HG03064 (cell line): Measurements from ENCODE around the gene TEP1.
"Not testable (repeated sequence)": the region's sequence is repeated elsewhere in the genome, so short reads cannot be mapped to it uniquely, and the experiment has no call there.

Source experiments
- ATAC-seq: cut with Tn5 transposase; IDR thresholded peaks from one replicate; pipeline ENCODE4 v1.9.1; 2021; ENCODE audit warnings: low read depth; ENCODE audit not compliant: unreplicated experiment

The TEP1 gene

GRCh38 chr14:20397511-20397910, 15.8 kb downstream of the TEP1 start:
- ATAC-seq = no peak

DNA sequence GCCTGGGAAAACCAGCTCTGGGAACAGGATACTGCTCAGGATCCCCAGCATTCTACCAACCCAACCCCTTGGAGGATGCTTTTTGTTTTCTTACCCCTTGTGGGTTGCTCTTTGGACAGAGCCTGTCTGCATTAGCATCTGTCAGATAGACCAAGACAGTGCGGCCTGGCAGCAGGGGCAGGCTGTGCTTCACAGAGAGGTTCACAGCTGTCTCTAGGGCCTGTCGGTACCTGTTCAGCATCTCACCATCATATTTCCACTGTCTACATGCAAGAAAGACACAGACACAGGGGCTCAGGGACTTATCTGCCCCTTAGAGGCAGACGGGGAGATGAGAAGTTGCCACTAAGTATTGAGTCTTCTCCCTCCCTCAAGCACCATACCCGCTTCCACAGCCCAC, 21.8 kb downstream of the TEP1 start:
- no peak for ATAC-seq

DNA sequence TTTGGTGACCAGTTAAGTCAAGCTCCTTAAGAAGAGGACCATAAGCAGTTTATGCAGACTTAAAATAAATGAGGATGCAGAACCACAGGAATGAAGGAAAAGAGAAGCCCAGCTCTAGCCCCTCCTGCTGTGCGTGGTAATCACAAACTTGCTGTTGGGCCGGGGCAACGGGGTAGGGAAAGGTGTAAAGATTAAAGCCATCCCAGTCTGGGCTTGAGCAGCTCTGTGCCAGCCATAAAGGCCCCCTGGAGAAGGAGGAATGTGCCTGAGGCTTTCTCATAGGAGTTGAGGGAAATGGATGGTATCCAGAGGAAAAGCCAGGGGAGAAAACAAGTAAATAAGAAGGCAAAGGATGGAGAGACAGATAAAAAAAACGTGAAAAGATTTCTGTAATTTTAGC, 25.1 kb downstream of the TEP1 start:
- no peak for ATAC-seq

GRCh38 chr14:20387576-20387975, 25.7 kb downstream of the TEP1 start:
- no peak for ATAC-seq

DNA sequence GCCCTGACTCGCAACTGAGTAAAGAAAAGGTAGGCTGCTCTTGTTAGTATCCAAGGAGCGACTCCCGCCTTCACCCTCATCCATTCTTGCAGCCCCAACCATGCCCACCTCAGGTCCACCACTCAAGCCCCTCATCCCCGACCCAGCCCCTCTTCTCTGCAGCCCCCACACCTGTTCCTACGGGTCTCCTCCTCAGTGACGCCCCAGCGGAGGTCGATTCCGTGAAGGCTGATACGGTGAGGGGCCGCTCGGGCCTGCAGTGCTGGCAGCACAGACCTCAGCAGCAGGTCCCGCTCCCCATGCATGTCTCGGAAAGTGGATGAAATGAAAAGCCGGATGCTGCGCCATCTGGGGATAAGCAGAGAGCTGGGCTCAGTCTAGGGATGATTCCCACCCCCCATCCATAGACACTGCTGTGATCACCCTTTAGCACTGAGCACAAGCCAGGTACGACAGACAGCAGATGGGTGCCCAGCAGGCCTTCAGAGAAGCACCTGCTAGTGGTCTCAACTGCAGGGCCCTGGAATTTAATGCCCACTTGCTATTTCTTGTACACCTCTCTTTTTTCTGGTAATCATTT, 26.9 kb downstream of the TEP1 start:
- no peak for ATAC-seq

- ATAC-seq = no peak
Measured at GRCh38 chr14:20384886-20385285, 28.4 kb downstream of the TEP1 start.

- ATAC-seq = no peak
Measured at GRCh38 chr14:20384321-20384720, 29.0 kb downstream of the TEP1 start.

DNA sequence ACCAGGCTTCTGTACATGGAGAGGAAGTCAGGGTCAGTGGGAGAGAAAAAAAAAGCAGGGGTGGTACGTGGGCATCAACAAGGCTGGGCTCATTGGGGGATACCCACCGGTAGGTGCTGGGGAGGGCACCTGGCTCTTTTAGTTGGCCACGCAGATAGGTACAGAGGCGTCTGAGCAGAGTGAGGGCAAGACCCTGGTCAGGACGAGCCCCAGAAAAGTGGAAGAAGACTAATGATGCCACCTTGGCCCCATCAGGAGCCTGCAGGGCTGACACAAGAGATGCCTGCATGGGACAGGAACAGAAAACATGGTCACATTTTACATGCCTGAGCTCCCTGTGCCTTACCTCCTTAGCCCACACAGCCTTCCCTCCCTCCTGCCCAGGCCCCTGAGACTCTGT, 29.7 kb downstream of the TEP1 start:
- ATAC-seq = no peak

DNA sequence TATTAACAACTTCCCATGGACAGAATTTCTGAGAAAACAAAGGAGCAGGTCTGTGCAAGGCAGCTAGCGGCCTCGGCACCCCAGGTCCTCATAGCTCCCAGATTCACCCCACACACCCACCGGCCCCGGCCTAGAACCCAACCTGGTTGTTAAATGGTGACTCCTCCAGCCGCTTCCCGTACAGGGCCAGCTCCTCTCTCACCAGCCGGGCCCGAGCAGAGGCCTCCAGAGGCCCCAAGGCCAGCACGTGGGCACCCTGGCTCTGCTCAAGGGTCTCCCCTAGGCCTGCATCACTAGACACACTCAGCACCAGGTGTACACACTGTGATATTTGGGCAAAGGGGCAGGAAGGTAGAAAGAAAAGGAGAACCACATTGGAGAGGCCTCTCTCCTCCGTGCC, 30.3 kb downstream of the TEP1 start:
- no peak for ATAC-seq

- no peak for ATAC-seq
Measured at GRCh38 chr14:20382526-20382925, 30.8 kb downstream of the TEP1 start.

GRCh38 chr14:20381341-20381740, 32.0 kb downstream of the TEP1 start:
- no peak for ATAC-seq

GRCh38 chr14:20380681-20381080, 32.6 kb downstream of the TEP1 start:
- ATAC-seq = no peak

DNA sequence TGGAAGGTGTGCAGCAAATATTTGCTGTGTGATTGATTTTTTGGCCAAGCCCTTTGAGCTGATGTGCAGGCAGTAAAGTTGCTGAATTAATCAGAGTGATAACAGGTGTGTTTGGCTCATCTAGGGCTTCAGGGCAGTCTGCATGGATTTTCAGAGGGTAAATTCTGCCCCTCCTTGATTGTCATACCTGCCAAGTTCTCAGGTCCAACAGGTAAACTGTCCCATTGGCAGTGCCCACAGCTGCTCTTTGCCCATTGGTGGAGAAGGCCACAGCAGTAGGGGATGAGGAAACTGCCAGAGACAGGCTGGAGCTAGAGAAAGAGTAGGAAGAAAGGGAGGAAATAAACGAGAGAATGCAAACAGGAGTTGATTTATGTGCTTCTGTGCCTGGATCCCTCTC, 33.6 kb downstream of the TEP1 start:
- ATAC-seq = no peak

DNA sequence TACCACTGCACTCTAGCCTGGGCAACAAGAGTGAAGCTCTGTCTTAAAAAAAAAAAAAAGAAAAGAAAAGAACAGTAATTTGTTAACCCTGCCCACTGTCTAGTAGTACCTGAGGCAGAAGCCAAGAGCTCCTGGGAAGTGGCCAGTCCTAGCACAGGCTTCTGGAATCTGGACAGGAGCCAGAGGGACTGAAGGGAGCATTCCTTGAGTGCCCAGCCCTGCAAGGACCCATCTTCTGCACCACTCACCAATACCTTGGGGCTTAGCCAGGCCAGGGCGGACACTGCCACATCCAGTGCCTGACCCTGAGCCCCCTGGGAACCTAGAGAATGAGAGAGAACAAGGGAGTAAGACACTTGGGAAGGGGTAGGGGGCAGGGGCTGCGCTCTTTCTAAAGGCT, 36.1 kb downstream of the TEP1 start:
- no peak for ATAC-seq

GRCh38 chr14:20376071-20376588, 37.2 kb downstream of the TEP1 start:
- no peak for ATAC-seq

- no peak for ATAC-seq
Measured at GRCh38 chr14:20375471-20375870, 37.8 kb downstream of the TEP1 start.

GRCh38 chr14:20372796-20373195, 40.5 kb downstream of the TEP1 start:
- ATAC-seq = no peak

- no peak for ATAC-seq
Measured at GRCh38 chr14:20365928-20366327, 47.4 kb downstream of the TEP1 start.

DNA sequence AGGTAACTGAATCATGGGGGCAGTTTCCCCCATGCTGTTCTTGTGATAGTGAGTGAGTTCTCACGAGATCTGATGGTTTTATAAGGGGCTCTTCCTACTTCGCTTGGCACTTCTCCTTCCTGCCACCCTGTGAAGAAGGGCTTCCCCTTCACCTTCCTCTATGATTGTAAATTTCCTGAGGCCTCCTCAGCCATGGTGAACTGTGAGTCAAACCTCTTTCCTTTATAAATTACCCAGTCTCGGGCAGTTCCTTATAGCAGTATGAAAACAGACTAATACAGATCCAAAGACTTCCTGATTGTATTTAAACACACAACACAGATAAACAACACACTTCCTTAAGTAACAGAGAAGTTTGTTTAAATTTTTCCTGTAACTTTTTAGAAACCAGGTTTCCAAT, 54.8 kb downstream of the TEP1 start:
- not testable (repeated sequence) for ATAC-seq

- no peak for ATAC-seq
Measured at GRCh38 chr14:20356422-20356821, 56.9 kb downstream of the TEP1 start.

DNA sequence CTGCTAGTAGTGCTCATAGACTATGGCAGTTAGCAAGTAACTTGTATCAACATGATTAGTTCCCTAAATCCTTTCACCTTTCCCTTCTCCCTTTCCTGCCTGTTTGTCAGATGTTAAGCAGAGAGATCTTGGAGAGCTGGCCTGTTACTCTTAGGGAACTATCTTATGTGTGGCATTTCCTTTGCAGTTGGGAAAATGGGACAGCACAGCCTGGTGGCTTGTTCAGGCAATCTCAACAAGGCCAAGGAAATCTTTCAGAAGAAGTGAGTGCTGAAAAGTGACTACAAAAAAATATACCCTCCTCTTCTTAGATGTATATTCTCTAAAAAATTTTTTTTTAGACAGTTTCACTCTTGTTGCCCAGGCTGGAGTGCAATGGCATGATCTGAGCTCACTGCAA, 62.4 kb downstream of the TEP1 start:
- ATAC-seq = no peak

- no peak for ATAC-seq
Measured at GRCh38 chr14:20350282-20350681, 63.0 kb downstream of the TEP1 start.

GRCh38 chr14:20347747-20348146, 65.6 kb downstream of the TEP1 start:
- ATAC-seq = no peak
